Measurements from ENCODE around the gene LIPI. TPM values are rescaled to one million over a fixed set of nuclear protein-coding genes. Genes with fewer than 3 reads are reported as not detected.

The LIPI gene
- polyA plus RNA-seq, 1 donor (not counting 4 experiments of a cell fraction or from before 2014, with no cell fraction given): not detected

DNA sequence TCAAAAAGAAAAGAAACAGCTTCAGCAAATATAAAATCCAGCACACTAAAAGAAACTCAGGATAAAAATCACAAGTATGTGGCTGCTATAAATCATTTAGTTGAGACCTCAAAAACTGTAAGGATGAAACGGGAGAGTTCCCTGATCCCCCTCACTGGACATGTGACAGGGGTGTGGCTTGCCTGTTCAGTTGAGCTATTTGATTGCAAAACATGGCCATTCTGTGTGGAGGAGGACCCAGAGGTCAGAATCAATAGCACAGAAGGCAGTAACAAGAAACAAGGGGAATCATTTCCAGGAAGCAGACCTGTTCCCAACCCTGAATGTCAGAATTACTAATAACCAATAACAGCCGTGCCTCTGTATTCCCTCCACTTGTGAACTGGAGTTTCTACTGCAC, 33.1 kb upstream of the LIPI start:
- no peak overlapping the region for H2AFZ ChIP-seq (ENCODE audit: control insufficient read depth, low read length)
- dilution Hi-C loops (cut with MboI; ENCODE audit: extremely low pct_ligation_motif_present, low sequenced_read_pairs): no loop called here
- no peaks in the 10 kb centered on the region for H3K79me2 ChIP-seq (ENCODE audit: control insufficient read depth, insufficient read depth, low read length)
- no peak overlapping the region for H3K9ac ChIP-seq (ENCODE audit: control insufficient read depth, extremely low read depth, insufficient read depth, low read length)
- H4K20me1 ChIP-seq (ENCODE audit: control insufficient read depth, extremely low read depth, insufficient read depth, low read length): no peaks in the 10 kb centered on the region
- H3K9me3 ChIP-seq (ENCODE audit: control insufficient read depth, low read depth, low read length): no peaks in the 10 kb centered on the region
- H3K4me3 ChIP-seq (ENCODE audit: control insufficient read depth in 2 of 3, extremely low read depth in 1 of 3, insufficient read depth in 2 of 3, low read depth in 1 of 3, low read length in 3 of 3): no peak overlapping the region
- no peaks in the 10 kb centered on the region for H3K36me3 ChIP-seq (ENCODE audit: control insufficient read depth in 2 of 2, extremely low read depth in 1 of 2, insufficient read depth in 2 of 2, low read length in 2 of 2)
- no peak for TF ChIP-seq EZH2 (IDR thresholded peaks at IDR 0.05; ENCODE audit: low read length)
- TF ChIP-seq, protein P1, sequence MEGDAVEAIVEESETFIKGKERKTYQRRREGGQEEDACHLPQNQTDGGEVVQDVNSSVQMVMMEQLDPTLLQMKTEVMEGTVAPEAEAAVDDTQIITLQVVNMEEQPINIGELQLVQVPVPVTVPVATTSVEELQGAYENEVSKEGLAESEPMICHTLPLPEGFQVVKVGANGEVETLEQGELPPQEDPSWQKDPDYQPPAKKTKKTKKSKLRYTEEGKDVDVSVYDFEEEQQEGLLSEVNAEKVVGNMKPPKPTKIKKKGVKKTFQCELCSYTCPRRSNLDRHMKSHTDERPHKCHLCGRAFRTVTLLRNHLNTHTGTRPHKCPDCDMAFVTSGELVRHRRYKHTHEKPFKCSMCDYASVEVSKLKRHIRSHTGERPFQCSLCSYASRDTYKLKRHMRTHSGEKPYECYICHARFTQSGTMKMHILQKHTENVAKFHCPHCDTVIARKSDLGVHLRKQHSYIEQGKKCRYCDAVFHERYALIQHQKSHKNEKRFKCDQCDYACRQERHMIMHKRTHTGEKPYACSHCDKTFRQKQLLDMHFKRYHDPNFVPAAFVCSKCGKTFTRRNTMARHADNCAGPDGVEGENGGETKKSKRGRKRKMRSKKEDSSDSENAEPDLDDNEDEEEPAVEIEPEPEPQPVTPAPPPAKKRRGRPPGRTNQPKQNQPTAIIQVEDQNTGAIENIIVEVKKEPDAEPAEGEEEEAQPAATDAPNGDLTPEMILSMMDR (optimal IDR thresholded peaks at IDR 0.05 in 1 of 3, IDR thresholded peaks at IDR 0.05 in 1 of 3, conservative IDR thresholded peaks at IDR 0.05 in 1 of 3; ENCODE audit: extremely low read depth in 1 of 3, insufficient read depth in 2 of 3, low read length in 3 of 3): no peak
- DNase-seq (ENCODE audit: low read depth, low spot score) (no peak), FAIRE-seq (no peak)
- no peak overlapping the region for H3K4me2 ChIP-seq (ENCODE audit: control insufficient read depth, extremely low read depth, insufficient read depth, low read depth, low read length)
- no peak overlapping the region for H3K27ac ChIP-seq (ENCODE audit: control insufficient read depth, insufficient read depth, low read length)
- no peaks in the 10 kb centered on the region for H3K27me3 ChIP-seq (ENCODE audit: control insufficient read depth, extremely low read depth, insufficient read depth, low read length)
- H3K9me1 ChIP-seq (ENCODE audit: control insufficient read depth, extremely low read depth, insufficient read depth, low read length): no peaks in the 10 kb centered on the region
- no peaks in the 10 kb centered on the region for H3K4me1 ChIP-seq (ENCODE audit: control insufficient read depth, extremely low read depth, insufficient read depth, low read length)

DNA sequence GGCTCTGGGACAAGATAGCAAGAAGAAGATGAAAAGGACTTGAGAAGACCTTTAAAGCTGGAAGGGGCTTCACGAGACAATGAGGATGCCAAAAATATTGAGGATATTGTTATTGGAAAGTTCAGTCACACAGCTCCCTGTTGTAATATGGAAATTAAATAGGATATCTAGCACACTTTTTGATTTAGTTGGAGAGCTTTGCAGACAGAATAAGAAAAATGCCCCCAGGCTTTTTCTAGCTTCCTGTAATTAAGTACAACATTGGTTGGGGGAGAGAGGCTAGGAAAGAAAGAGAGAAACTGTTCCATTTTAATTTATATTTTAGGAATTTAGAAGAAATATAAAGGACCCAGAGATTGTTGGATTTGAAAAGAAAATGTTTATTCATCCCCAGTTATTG, 32.7 kb upstream of the LIPI start:
- dilution Hi-C loops (cut with MboI; ENCODE audit: extremely low pct_ligation_motif_present, low sequenced_read_pairs): no loop called here
- no peaks in the 10 kb centered on the region for H3K36me3 ChIP-seq (ENCODE audit: control insufficient read depth in 2 of 2, extremely low read depth in 1 of 2, insufficient read depth in 2 of 2, low read length in 2 of 2)
- DNase-seq (ENCODE audit: low read depth, low spot score) (no peak), FAIRE-seq (no peak)
- no peak overlapping the region for H3K27ac ChIP-seq (ENCODE audit: control insufficient read depth, insufficient read depth, low read length)
- H3K9ac ChIP-seq (ENCODE audit: control insufficient read depth, extremely low read depth, insufficient read depth, low read length): no peak overlapping the region
- no peaks in the 10 kb centered on the region for H3K27me3 ChIP-seq (ENCODE audit: control insufficient read depth, extremely low read depth, insufficient read depth, low read length)
- H3K4me1 ChIP-seq (ENCODE audit: control insufficient read depth, extremely low read depth, insufficient read depth, low read length): no peaks in the 10 kb centered on the region
- no peaks in the 10 kb centered on the region for H3K9me3 ChIP-seq (ENCODE audit: control insufficient read depth, low read depth, low read length)
- H3K9me1 ChIP-seq (ENCODE audit: control insufficient read depth, extremely low read depth, insufficient read depth, low read length): no peaks in the 10 kb centered on the region
- no peak overlapping the region for H3K4me2 ChIP-seq (ENCODE audit: control insufficient read depth, extremely low read depth, insufficient read depth, low read depth, low read length)
- TF ChIP-seq EZH2 (IDR thresholded peaks at IDR 0.05; ENCODE audit: low read length): no peak
- TF ChIP-seq, protein P1 (optimal IDR thresholded peaks at IDR 0.05 in 1 of 3, IDR thresholded peaks at IDR 0.05 in 1 of 3, conservative IDR thresholded peaks at IDR 0.05 in 1 of 3; ENCODE audit: extremely low read depth in 1 of 3, insufficient read depth in 2 of 3, low read length in 3 of 3): no peak
- no peak overlapping the region for H3K4me3 ChIP-seq (ENCODE audit: control insufficient read depth in 2 of 3, extremely low read depth in 1 of 3, insufficient read depth in 2 of 3, low read depth in 1 of 3, low read length in 3 of 3)
- no peaks in the 10 kb centered on the region for H3K79me2 ChIP-seq (ENCODE audit: control insufficient read depth, insufficient read depth, low read length)
- H2AFZ ChIP-seq (ENCODE audit: control insufficient read depth, low read length): no peak overlapping the region
- no peaks in the 10 kb centered on the region for H4K20me1 ChIP-seq (ENCODE audit: control insufficient read depth, extremely low read depth, insufficient read depth, low read length)
